ENCODE data around the gene HTRA3. TPM values are rescaled to one million over a fixed set of nuclear protein-coding genes. Genes with fewer than 3 reads are reported as not detected.
"Not testable (repeated sequence)": the region's sequence is repeated elsewhere in the genome, so short reads cannot be mapped to it uniquely, and the experiment has no call there.

Gene HTRA3
- total RNA-seq, 1 donor from 2014 or later: 1.6 TPM

- no peak overlapping the region for H3K4me3 Mint-ChIP-seq
- peaks cover 2% of the 10 kb centered on the region for H3K27me3 Mint-ChIP-seq (ENCODE audit: insufficient read depth, low read depth)
- Histone ChIP-seq H3K9ac (no peak overlapping the region), H3K79me2 (ENCODE audit: low read depth) (no peaks in the 10 kb centered on the region), H3K9me3 (ENCODE audit: low read depth) (no peaks in the 10 kb centered on the region), H3K27ac (no peak overlapping the region), H2AFZ (replicated peaks) (no peak overlapping the region), H3F3A (ENCODE audit: low read depth) (no peaks in the 10 kb centered on the region), H3K4me3 (no peak overlapping the region), H3K27me3 (no peaks in the 10 kb centered on the region), H3K4me2 (no peak overlapping the region), H3K36me3 (no peaks in the 10 kb centered on the region), H3K4me1 (no peaks in the 10 kb centered on the region), H4K20me1 (ENCODE audit: low read depth) (no peaks in the 10 kb centered on the region)
- no peaks in the 10 kb centered on the region for H3K36me3 Mint-ChIP-seq
- no peak overlapping the region for H3K27ac Mint-ChIP-seq
- H3K4me1 Mint-ChIP-seq: peaks cover 5% of the 10 kb centered on the region
- peaks cover 3% of the 10 kb centered on the region for H3K9me3 Mint-ChIP-seq
- no peak for DNase-seq (ENCODE audit: low spot score)
- TF ChIP-seq EZH2phosphoT487 (IDR thresholded peaks at IDR 0.05): no peak
- TF ChIP-seq, protein P1, sequence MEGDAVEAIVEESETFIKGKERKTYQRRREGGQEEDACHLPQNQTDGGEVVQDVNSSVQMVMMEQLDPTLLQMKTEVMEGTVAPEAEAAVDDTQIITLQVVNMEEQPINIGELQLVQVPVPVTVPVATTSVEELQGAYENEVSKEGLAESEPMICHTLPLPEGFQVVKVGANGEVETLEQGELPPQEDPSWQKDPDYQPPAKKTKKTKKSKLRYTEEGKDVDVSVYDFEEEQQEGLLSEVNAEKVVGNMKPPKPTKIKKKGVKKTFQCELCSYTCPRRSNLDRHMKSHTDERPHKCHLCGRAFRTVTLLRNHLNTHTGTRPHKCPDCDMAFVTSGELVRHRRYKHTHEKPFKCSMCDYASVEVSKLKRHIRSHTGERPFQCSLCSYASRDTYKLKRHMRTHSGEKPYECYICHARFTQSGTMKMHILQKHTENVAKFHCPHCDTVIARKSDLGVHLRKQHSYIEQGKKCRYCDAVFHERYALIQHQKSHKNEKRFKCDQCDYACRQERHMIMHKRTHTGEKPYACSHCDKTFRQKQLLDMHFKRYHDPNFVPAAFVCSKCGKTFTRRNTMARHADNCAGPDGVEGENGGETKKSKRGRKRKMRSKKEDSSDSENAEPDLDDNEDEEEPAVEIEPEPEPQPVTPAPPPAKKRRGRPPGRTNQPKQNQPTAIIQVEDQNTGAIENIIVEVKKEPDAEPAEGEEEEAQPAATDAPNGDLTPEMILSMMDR (IDR thresholded peaks at IDR 0.05): no peak
- TF ChIP-seq EZH2 (IDR thresholded peaks at IDR 0.05): no peak
Observed at GRCh38 chr4:8347660-8348059, 78.1 kb downstream of the HTRA3 start.

DNA sequence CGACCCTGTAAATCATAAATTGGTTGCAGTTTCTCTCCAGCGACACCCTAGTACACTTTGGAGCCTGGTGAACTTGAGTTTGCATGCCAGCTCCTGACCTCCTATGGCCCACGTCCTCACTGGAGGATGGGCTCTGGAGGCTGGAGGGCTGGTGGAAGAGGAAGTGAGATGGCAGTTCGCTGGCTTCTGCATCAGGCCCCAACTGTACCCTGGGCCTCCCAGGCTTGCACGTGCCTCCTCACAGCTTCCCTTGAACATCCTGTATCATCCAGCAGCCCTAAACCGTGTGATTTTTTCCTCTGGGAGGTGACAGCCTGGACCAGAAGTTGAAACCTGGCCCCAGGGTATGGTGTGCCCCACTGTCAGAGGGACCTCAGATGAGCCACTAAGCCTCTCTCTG, 78.5 kb downstream of the HTRA3 start:
- Mint-ChIP-seq H3K27me3 (ENCODE audit: insufficient read depth, low read depth) (peaks cover 2% of the 10 kb centered on the region), H3K36me3 (no peaks in the 10 kb centered on the region), H3K4me3 (no peak overlapping the region), H3K9me3 (peaks cover 3% of the 10 kb centered on the region), H3K4me1 (peaks cover 5% of the 10 kb centered on the region), H3K27ac (no peak overlapping the region)
- Histone ChIP-seq H3K36me3 (no peaks in the 10 kb centered on the region), H3K27me3 (no peaks in the 10 kb centered on the region), H3K9ac (no peak overlapping the region), H3K27ac (no peak overlapping the region), H3K4me3 (no peak overlapping the region), H2AFZ (replicated peaks) (no peak overlapping the region), H3F3A (ENCODE audit: low read depth) (no peaks in the 10 kb centered on the region), H3K79me2 (ENCODE audit: low read depth) (no peaks in the 10 kb centered on the region), H3K4me1 (no peaks in the 10 kb centered on the region), H3K4me2 (no peak overlapping the region), H3K9me3 (ENCODE audit: low read depth) (no peaks in the 10 kb centered on the region), H4K20me1 (ENCODE audit: low read depth) (no peaks in the 10 kb centered on the region)
- DNase-seq (ENCODE audit: low spot score): no peak
- no peak for TF ChIP-seq EZH2phosphoT487 (IDR thresholded peaks at IDR 0.05)
- TF ChIP-seq, protein P1 (IDR thresholded peaks at IDR 0.05): no peak
- no peak for TF ChIP-seq EZH2 (IDR thresholded peaks at IDR 0.05)

DNA sequence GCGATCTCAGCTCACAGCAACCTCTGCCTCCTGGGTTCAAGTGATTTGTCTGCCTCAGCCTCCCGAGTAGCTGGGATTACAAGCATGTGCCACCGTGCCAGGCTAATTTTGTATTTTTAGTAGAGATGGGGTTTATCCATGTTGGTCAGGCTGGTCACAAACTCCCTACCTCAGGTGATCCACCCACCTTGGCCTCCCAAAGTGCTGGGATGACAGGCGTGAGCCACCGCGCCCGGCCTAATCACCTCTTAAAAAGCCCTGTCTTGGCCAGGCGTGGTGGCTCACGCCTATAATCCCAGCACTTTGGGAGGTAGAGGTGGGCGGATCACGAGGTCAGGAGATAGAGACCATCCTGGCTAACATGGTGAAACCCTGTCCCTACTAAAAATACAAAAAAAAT, 79.7 kb downstream of the HTRA3 start:
- DNase-seq (ENCODE audit: low spot score); H3K9me3 Mint-ChIP-seq; H3K27me3 ChIP-seq; H3K36me3 ChIP-seq; H3K4me3 ChIP-seq; H3K27ac Mint-ChIP-seq; H3K4me1 Mint-ChIP-seq; H3K4me2 ChIP-seq; H3K4me3 Mint-ChIP-seq; H3K9ac ChIP-seq; H3K27me3 Mint-ChIP-seq (ENCODE audit: insufficient read depth, low read depth); H3K9me3 ChIP-seq (ENCODE audit: low read depth); H3K27ac ChIP-seq; H2AFZ ChIP-seq (replicated peaks); H3K36me3 Mint-ChIP-seq; H3K79me2 ChIP-seq (ENCODE audit: low read depth); H4K20me1 ChIP-seq (ENCODE audit: low read depth); H3K4me1 ChIP-seq; H3F3A ChIP-seq (ENCODE audit: low read depth): not testable (repeated sequence)

GRCh38 chr4:8349664-8350236, 80.2 kb downstream of the HTRA3 start:
- Mint-ChIP-seq H3K36me3 (no peaks in the 10 kb centered on the region), H3K9me3 (peaks cover 2% of the 10 kb centered on the region), H3K4me1 (peaks cover 1% of the 10 kb centered on the region), H3K4me3 (no peak overlapping the region), H3K27me3 (ENCODE audit: insufficient read depth, low read depth) (peaks cover 2% of the 10 kb centered on the region), H3K27ac (no peak overlapping the region)
- H3K27me3 ChIP-seq: no peaks in the 10 kb centered on the region
- H3K9me3 ChIP-seq (ENCODE audit: low read depth): no peaks in the 10 kb centered on the region
- H3K4me2 ChIP-seq: no peak overlapping the region
- H3K79me2 ChIP-seq (ENCODE audit: low read depth): no peaks in the 10 kb centered on the region
- no peak overlapping the region for H3K4me3 ChIP-seq
- H3K4me1 ChIP-seq: no peaks in the 10 kb centered on the region
- DNase-seq (ENCODE audit: low spot score): no peak
- H3F3A ChIP-seq (ENCODE audit: low read depth): no peaks in the 10 kb centered on the region
- TF ChIP-seq, protein P1 (IDR thresholded peaks at IDR 0.05): no peak
- TF ChIP-seq EZH2 (IDR thresholded peaks at IDR 0.05): no peak
- TF ChIP-seq EZH2phosphoT487 (IDR thresholded peaks at IDR 0.05): no peak
- no peaks in the 10 kb centered on the region for H3K36me3 ChIP-seq
- H3K9ac ChIP-seq: no peak overlapping the region
- H4K20me1 ChIP-seq (ENCODE audit: low read depth): no peaks in the 10 kb centered on the region
- no peak overlapping the region for H3K27ac ChIP-seq
- H2AFZ ChIP-seq (replicated peaks): no peak overlapping the region

All from neural progenitor cell (in vitro differentiated cells).